Activated CD8-positive, alpha-beta T cell treated with anti-CD3 and anti-CD28 coated beads for 36 hours (primary cell): ENCODE results near the gene FOXP2. TPM values are rescaled to one million over a fixed set of nuclear protein-coding genes. Genes with fewer than 3 reads are reported as not detected.

Experiments
- ATAC-seq: fragments of 200-7000 bp; cut with Tn5 transposase; one replicate; pipeline ENCODE4 v1.10.0; 2021; ENCODE audit warnings: mild to moderate bottlenecking, moderate library complexity
- CTCF ChIA-PET: fragments of 350-600 bp; sonication (Branson Sonifier 250); formaldehyde crosslinking; loops from one replicate; lab custom pipeline; 2021; ENCODE audit warnings: antibody characterized with exemption; lab: Charles Lee
- POLR2A ChIA-PET: fragments of 350-600 bp; sonication (Branson Sonifier 250); formaldehyde crosslinking; loops from one replicate; lab custom pipeline; 2021; ENCODE audit warnings: antibody characterized with exemption; lab: Charles Lee
- DNase-seq: peaks from one replicate; pipeline ENCODE4 v3.0.0-alpha.2; 2020
- H3K27ac Mint-ChIP-seq: one replicate; pipeline ENCODE4 v1.8.0; 2021; ENCODE audit warnings: mild to moderate bottlenecking, mixed read lengths
- H3K27me3 Mint-ChIP-seq: one replicate; pipeline ENCODE4 v1.8.0; 2021; ENCODE audit warnings: mixed read lengths
- H3K36me3 Mint-ChIP-seq: one replicate; pipeline ENCODE4 v1.8.0; 2021; ENCODE audit warnings: low read depth, mixed read lengths
- H3K4me1 Mint-ChIP-seq: one replicate; pipeline ENCODE4 v1.8.0; 2021; ENCODE audit warnings: low read depth, mixed read lengths
- H3K4me3 Mint-ChIP-seq: one replicate; pipeline ENCODE4 v1.8.0; 2021; ENCODE audit warnings: mild to moderate bottlenecking, moderate library complexity, mixed read lengths
- H3K9me3 Mint-ChIP-seq: one replicate; pipeline ENCODE4 v1.8.0; 2021; ENCODE audit warnings: mixed read lengths
- intact Hi-C: fragments of 100-400 bp; cut with micrococcal nuclease; formaldehyde crosslinking; loops from one replicate; pipeline ENCODE4 v1.10.0; 2022
- total RNA-seq, 2 experiments: library from RNA; stranded (reverse); gene quantifications; one replicate each; pipeline ENCODE4 v1.2.3, GENCODE V29; 2021
- TF ChIP-seq, protein P1 (sequence below): fragments of 200-600 bp; IDR thresholded peaks from one replicate; pipeline ENCODE4 v1.8.0; 2022; ENCODE audit warnings: antibody characterized with exemption, mild to moderate bottlenecking

FOXP2 gene
- total RNA-seq, 2 experiments from 2014 or later: not detected

DNA sequence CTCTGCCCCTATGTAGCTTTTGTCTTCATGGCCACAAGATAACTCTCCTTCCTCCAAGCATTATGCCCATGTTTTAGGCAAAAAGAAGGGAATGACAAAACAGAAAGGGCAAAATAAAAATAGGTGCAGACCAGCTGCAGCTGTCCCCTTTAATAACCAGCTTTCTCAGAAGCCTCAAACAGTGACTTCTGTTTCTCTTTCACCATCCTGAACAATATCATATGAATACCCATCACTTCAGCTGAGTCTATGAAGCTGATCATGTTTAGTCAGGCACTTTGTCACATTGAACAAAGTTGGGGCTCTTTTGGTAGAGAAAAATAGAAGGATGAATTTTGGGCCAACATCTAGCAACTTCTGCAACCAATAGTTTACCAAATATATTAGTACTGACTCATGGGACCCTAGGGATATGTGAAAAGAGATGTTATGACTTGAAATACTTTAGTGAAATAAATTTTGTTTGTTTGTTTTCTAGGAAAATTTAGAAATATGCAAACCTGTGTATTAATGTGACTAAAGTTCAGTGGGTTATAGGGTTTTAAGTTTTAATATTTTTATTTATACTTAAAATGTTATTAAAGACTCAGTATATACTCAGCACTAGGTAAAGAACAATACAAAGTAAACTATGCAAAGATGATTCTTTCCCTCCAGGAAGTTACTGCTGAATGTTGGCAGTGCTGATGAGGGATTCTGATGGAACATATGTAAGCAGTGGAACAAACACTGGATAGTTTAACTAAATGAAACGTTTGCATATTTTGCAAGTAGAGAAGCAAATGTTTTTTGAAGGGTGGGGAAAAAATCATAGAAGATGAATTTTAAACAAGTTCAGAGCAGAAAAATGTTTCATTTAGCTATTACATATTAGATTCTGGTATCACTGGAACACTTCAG, 133.7 kb downstream of the FOXP2 start:
- Mint-ChIP-seq H3K4me1 (no peaks in the 10 kb centered on the region), H3K36me3 (no peaks in the 10 kb centered on the region), H3K9me3 (no peaks in the 10 kb centered on the region), H3K27me3 (no peaks in the 10 kb centered on the region), H3K27ac (no peak overlapping the region), H3K4me3 (no peak overlapping the region)
- ChIA-PET POLR2A (no interaction called here), CTCF (no interaction called here)
- TF ChIP-seq, protein P1, sequence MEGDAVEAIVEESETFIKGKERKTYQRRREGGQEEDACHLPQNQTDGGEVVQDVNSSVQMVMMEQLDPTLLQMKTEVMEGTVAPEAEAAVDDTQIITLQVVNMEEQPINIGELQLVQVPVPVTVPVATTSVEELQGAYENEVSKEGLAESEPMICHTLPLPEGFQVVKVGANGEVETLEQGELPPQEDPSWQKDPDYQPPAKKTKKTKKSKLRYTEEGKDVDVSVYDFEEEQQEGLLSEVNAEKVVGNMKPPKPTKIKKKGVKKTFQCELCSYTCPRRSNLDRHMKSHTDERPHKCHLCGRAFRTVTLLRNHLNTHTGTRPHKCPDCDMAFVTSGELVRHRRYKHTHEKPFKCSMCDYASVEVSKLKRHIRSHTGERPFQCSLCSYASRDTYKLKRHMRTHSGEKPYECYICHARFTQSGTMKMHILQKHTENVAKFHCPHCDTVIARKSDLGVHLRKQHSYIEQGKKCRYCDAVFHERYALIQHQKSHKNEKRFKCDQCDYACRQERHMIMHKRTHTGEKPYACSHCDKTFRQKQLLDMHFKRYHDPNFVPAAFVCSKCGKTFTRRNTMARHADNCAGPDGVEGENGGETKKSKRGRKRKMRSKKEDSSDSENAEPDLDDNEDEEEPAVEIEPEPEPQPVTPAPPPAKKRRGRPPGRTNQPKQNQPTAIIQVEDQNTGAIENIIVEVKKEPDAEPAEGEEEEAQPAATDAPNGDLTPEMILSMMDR: no peak
- DNase-seq (no peak), ATAC-seq (no peak)
- intact Hi-C loops: no loop called here

DNA sequence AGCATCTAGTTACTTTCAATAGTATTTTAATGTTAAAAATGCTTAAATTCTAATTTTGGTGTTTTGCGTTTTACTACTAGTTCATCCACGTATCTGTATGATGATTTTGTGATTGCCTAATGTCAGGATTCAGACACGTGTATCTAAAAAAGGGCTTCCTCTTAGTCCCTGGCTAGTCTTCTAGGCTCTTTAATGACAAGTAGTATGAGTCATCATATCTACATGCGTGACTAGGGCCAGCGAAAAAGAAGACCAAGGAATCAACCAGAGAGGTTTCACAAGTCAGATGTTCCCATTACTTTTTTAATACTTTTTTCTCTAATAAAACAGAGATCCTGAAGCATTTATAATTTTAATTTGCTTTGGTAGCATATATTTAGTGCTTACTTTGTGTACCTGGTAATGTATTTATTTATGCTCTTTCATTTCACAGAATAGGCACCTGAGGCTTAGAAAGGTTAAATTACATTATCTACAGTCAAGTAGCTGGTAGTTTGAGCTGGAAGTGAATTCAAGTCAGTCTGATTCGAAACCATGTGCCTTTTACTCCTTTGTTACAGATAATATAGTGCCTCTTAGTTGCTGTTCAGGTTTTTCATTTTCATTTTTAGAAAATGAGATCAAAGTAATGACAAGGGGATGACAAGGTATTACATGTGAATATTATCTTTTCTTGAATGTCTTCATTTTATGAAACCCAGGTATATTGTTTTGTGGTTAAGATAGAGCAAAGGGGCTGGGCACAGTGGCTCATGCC, 140.3 kb downstream of the FOXP2 start:
- ChIA-PET CTCF (no interaction called here), POLR2A (no interaction called here)
- Mint-ChIP-seq H3K9me3 (no peaks in the 10 kb centered on the region), H3K36me3 (no peaks in the 10 kb centered on the region), H3K4me3 (no peak overlapping the region), H3K4me1 (no peaks in the 10 kb centered on the region), H3K27me3 (no peaks in the 10 kb centered on the region), H3K27ac (no peak overlapping the region)
- no peak for DNase-seq
- TF ChIP-seq, protein P1: no peak
- intact Hi-C loops: no loop called here
- no peak for ATAC-seq

DNA sequence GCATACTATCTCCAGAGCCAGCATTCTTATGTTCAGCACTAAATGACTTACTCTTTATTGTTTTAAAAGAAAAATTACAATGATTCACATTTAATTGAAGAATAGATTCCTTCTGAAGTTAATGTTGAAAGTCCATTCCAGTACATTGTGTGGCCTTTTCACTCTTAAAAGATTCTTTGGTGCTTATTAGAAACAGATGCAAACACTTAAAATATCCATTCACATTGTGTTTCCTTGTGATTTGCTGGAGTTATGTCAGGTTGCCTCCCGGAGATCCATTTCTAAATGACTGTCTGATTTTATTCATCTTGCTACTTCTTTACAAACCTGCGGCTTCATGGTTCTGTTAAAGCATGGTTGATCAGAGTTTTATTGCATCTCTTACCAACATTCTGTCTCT, 152.8 kb downstream of the FOXP2 start:
- DNase-seq (no peak), ATAC-seq (no peak)
- H3K27ac Mint-ChIP-seq: no peak overlapping the region
- ChIA-PET CTCF (no interaction called here), POLR2A (no interaction called here)
- no peaks in the 10 kb centered on the region for H3K27me3 Mint-ChIP-seq
- no peaks in the 10 kb centered on the region for H3K36me3 Mint-ChIP-seq
- no peaks in the 10 kb centered on the region for H3K4me1 Mint-ChIP-seq
- H3K4me3 Mint-ChIP-seq: no peak overlapping the region
- TF ChIP-seq, protein P1: no peak
- H3K9me3 Mint-ChIP-seq: no peaks in the 10 kb centered on the region
- intact Hi-C loops: no loop called here

DNA sequence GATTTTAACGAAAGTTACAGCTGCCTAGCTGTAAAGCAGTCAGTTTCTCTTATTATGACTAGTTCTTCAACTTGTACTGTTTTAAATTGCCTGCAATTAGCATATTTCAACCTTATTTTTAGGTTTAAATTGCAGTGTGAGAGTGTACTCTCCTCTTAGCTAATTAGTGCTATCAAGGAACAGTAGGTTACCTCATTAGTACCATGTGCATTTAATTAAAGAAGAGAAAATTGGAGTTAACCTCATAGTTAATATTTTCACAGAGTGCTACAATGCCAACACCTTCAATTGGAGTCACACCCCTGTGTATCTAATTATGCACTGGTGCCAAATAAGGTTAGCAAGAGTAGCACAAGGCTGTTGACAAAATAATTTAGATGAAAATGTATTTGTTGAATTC, 154.6 kb downstream of the FOXP2 start:
- no peak for DNase-seq

More for the DNA sequence above, 154.6 kb downstream of the FOXP2 start:
- ATAC-seq: no peak
- Mint-ChIP-seq H3K9me3 (no peaks in the 10 kb centered on the region), H3K36me3 (no peaks in the 10 kb centered on the region), H3K27me3 (no peaks in the 10 kb centered on the region), H3K4me3 (no peak overlapping the region), H3K4me1 (no peaks in the 10 kb centered on the region), H3K27ac (no peak overlapping the region)
- intact Hi-C loops: no loop called here
- ChIA-PET CTCF (no interaction called here), POLR2A (no interaction called here)
- TF ChIP-seq, protein P1: no peak
